Anterior cingulate cortex (tissue), 58 donors: ENCODE data around the gene BAIAP2L2.

Source experiments
- DNase-seq, 58 donors: peaks; one replicate each; lab custom pipeline; 2025; lab: John Stamatoyannopoulos, UW

Gene BAIAP2L2

GRCh38 chr22:38109371-38110001 lies 998 bp downstream of the BAIAP2L2 start:
- DNase-seq = no peak

GRCh38 chr22:38108561-38109319 lies 1.7 kb downstream of the BAIAP2L2 start:
- no peak for DNase-seq

GRCh38 chr22:38107692-38108515 lies 2.6 kb downstream of the BAIAP2L2 start:
- DNase-seq = no peak

GRCh38 chr22:38106814-38107578 lies 3.5 kb downstream of the BAIAP2L2 start:
- DNase-seq = no peak

- DNase-seq = no peak
Observed at GRCh38 chr22:38104084-38104483, 6.4 kb downstream of the BAIAP2L2 start.

- DNase-seq = no peak
Observed at GRCh38 chr22:38103641-38104040, 6.8 kb downstream of the BAIAP2L2 start.

- no peak for DNase-seq
Observed at GRCh38 chr22:38098410-38099249, 11.9 kb downstream of the BAIAP2L2 start.

- no peak for DNase-seq
Observed at GRCh38 chr22:38097557-38098409, 12.7 kb downstream of the BAIAP2L2 start.

GRCh38 chr22:38097058-38097457 lies 13.4 kb downstream of the BAIAP2L2 start:
- no peak for DNase-seq

GRCh38 chr22:38089474-38089851 lies 21.0 kb downstream of the BAIAP2L2 start:
- DNase-seq = no peak

GRCh38 chr22:38088629-38089473 lies 21.6 kb downstream of the BAIAP2L2 start:
- peak in 1 of 58 donors; percentile 21 for DNase-seq

- no peak for DNase-seq
Observed at GRCh38 chr22:38087855-38088254, 22.6 kb downstream of the BAIAP2L2 start.

- no peak for DNase-seq
Observed at GRCh38 chr22:38086942-38087341, 23.5 kb downstream of the BAIAP2L2 start.

- DNase-seq = no peak
Observed at GRCh38 chr22:38086001-38086845, 24.3 kb downstream of the BAIAP2L2 start.

- no peak for DNase-seq
Observed at GRCh38 chr22:38085501-38085900, 25.0 kb downstream of the BAIAP2L2 start.

GRCh38 chr22:38085056-38085455 lies 25.4 kb downstream of the BAIAP2L2 start:
- DNase-seq = no peak
